Measurements from ENCODE around the gene TMEM209. TPM values are rescaled to one million over a fixed set of nuclear protein-coding genes. Genes with fewer than 3 reads are reported as not detected.

Gene TMEM209
- total RNA-seq, 1 donor from 2014 or later: 11.8 TPM

DNA sequence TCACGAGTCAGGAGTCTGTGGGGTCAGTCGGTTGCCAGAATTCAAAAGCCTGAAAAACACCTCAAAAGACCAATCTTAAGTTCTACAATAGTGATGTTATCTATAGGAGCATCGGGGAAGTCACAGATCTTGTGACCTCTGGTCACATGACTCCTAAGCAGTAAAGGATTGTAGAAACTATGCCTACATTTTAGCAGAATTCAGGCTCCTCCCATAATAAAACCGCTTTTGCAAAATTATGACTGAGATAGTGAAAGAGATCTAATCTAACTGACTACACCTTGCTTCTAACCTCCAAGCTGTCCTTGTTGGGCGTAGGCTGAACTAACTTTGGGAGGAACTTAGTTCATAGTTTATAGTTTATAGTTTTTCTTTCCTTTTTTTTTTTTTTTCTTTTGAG is 19.0 kb upstream of the TMEM209 start:
- TF ChIP-seq, protein P1, sequence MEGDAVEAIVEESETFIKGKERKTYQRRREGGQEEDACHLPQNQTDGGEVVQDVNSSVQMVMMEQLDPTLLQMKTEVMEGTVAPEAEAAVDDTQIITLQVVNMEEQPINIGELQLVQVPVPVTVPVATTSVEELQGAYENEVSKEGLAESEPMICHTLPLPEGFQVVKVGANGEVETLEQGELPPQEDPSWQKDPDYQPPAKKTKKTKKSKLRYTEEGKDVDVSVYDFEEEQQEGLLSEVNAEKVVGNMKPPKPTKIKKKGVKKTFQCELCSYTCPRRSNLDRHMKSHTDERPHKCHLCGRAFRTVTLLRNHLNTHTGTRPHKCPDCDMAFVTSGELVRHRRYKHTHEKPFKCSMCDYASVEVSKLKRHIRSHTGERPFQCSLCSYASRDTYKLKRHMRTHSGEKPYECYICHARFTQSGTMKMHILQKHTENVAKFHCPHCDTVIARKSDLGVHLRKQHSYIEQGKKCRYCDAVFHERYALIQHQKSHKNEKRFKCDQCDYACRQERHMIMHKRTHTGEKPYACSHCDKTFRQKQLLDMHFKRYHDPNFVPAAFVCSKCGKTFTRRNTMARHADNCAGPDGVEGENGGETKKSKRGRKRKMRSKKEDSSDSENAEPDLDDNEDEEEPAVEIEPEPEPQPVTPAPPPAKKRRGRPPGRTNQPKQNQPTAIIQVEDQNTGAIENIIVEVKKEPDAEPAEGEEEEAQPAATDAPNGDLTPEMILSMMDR (IDR thresholded peaks at IDR 0.05; ENCODE audit: unreplicated experiment): no peak
- H3K4me1 Mint-ChIP-seq (ENCODE audit: unreplicated experiment): no peaks in the 10 kb centered on the region
- no peak overlapping the region for H3K4me3 Mint-ChIP-seq (ENCODE audit: unreplicated experiment)
- no peaks in the 10 kb centered on the region for H3K9me3 Mint-ChIP-seq (ENCODE audit: unreplicated experiment)
- H3K27me3 Mint-ChIP-seq (ENCODE audit: unreplicated experiment): no peaks in the 10 kb centered on the region
- DNase-seq (ENCODE audit: low spot score): no peak
- no peaks in the 10 kb centered on the region for H3K36me3 Mint-ChIP-seq (ENCODE audit: low read depth, unreplicated experiment)
- no peak overlapping the region for H3K27ac Mint-ChIP-seq (ENCODE audit: unreplicated experiment)

DNA sequence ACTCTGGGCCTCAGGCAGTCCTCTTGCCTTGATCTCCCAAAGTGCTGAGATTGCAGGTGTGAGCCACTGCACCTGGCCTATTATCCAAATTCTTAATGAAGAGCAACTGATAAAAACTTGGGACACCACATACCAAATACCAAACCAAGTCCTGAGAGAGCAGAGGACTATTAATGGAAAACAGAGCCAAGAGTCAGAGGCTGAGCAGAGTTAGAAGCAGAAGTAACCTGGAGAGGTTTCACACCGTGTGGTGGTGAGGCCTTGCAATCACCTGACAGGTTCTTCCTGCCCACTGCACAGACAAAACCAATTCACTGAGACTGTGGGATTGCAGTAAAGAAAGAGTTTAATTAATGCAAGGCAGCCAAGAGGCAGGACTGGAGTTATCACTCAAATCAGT is 18.4 kb upstream of the TMEM209 start:
- TF ChIP-seq, protein P1 (IDR thresholded peaks at IDR 0.05; ENCODE audit: unreplicated experiment): no peak
- Mint-ChIP-seq H3K27ac (ENCODE audit: unreplicated experiment) (no peak overlapping the region), H3K4me3 (ENCODE audit: unreplicated experiment) (no peak overlapping the region), H3K9me3 (ENCODE audit: unreplicated experiment) (no peaks in the 10 kb centered on the region), H3K4me1 (ENCODE audit: unreplicated experiment) (no peaks in the 10 kb centered on the region), H3K27me3 (ENCODE audit: unreplicated experiment) (no peaks in the 10 kb centered on the region), H3K36me3 (ENCODE audit: low read depth, unreplicated experiment) (no peaks in the 10 kb centered on the region)
- no peak for DNase-seq (ENCODE audit: low spot score)

DNA sequence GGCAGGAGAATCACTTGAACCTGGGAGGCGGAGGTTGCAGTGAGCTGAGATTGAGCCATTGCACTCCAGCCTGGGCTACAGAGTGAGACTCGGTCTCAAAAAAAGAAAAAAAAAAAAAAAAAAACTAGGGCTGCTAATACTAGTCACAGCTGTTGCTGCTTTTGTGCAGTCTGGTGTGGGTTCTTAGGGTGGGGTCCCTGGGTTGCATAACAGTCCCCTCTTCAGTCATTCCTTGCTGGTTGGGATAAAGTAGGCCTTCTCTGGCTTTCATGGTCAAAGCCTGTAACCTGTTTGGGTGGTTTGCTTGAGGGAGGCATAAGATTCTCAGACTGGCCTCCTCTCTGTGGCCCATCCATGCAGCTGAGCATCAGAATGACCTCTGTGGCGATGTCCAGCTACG is 16.5 kb upstream of the TMEM209 start:
- no peaks in the 10 kb centered on the region for H3K4me1 Mint-ChIP-seq (ENCODE audit: unreplicated experiment)
- H3K4me3 Mint-ChIP-seq (ENCODE audit: unreplicated experiment): no peak overlapping the region
- TF ChIP-seq, protein P1 (IDR thresholded peaks at IDR 0.05; ENCODE audit: unreplicated experiment): no peak
- H3K27ac Mint-ChIP-seq (ENCODE audit: unreplicated experiment): no peak overlapping the region
- H3K36me3 Mint-ChIP-seq (ENCODE audit: low read depth, unreplicated experiment): no peaks in the 10 kb centered on the region
- no peak for DNase-seq (ENCODE audit: low spot score)
- H3K27me3 Mint-ChIP-seq (ENCODE audit: unreplicated experiment): no peaks in the 10 kb centered on the region
- H3K9me3 Mint-ChIP-seq (ENCODE audit: unreplicated experiment): no peaks in the 10 kb centered on the region

DNA sequence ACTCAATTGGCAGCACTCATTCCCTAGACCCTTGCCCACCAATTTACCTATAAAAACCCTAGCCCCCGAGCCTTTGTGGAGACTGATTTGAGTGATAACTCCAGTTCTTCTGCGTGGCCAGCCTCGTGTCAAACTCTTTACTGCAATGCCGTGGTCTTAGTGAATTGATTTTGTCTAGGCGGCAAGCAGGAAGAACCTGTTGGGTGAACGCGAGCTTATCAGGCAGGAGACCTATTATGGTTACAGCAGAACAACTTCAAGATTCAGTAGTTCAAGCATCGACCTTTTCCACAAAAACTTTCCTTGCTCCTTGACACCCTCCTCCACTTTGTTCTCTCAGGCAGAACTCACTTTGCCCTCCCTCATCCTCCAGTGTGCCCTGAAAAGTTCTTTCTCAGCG is 14.7 kb upstream of the TMEM209 start:
- H3K27ac Mint-ChIP-seq (ENCODE audit: unreplicated experiment): no peak overlapping the region
- TF ChIP-seq, protein P1 (IDR thresholded peaks at IDR 0.05; ENCODE audit: unreplicated experiment): no peak

DNA sequence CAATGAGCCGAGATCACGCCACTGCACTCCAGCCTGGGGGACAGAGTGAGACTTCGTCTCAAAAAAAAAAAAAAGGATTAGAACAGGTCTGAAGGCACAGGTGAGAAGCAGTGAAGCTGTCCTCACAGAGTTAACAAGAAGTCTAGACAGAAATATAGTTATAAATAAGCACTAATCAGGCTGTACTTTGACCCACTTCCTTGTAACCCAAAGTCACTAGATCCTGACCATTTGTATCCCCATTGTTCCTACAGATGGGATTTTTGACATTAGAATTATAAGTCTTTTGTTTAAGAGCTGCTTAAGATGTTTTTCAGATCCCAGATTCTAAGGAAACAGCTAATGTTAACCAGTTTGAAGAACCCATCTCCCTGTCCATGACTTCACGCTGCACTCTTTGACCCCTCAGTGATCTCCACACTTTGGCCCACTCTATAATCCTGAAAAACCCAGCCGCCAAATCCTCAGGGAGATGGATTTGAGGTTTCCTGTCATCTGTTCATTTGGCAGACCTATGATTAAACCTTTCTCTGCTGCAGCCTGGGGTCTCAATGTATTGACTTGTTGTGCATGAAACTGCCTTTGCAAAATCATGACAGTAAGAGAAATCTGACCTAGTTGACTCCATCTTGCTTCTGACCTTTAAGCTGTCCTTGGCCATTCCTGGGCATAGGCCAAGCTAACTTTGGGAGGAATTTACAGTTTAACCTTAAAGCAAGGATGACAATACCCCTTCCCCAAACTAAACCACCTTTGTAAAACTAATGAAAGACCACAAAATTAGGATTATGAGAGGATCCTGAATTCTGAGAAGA is 13.8 kb upstream of the TMEM209 start:
- H3K27ac Mint-ChIP-seq (ENCODE audit: unreplicated experiment): no peak overlapping the region
- no peak overlapping the region for H3K4me3 Mint-ChIP-seq (ENCODE audit: unreplicated experiment)
- H3K36me3 Mint-ChIP-seq (ENCODE audit: low read depth, unreplicated experiment): no peaks in the 10 kb centered on the region
- DNase-seq (ENCODE audit: low spot score): no peak
- no peaks in the 10 kb centered on the region for H3K27me3 Mint-ChIP-seq (ENCODE audit: unreplicated experiment)
- H3K9me3 Mint-ChIP-seq (ENCODE audit: unreplicated experiment): no peaks in the 10 kb centered on the region
- TF ChIP-seq, protein P1 (IDR thresholded peaks at IDR 0.05; ENCODE audit: unreplicated experiment): no peak
- no peaks in the 10 kb centered on the region for H3K4me1 Mint-ChIP-seq (ENCODE audit: unreplicated experiment)

More for the DNA sequence above, 14.7 kb upstream of the TMEM209 start:
- no peak overlapping the region for H3K4me3 Mint-ChIP-seq (ENCODE audit: unreplicated experiment)
- H3K4me1 Mint-ChIP-seq (ENCODE audit: unreplicated experiment): no peaks in the 10 kb centered on the region
- no peaks in the 10 kb centered on the region for H3K36me3 Mint-ChIP-seq (ENCODE audit: low read depth, unreplicated experiment)
- H3K9me3 Mint-ChIP-seq (ENCODE audit: unreplicated experiment): no peaks in the 10 kb centered on the region
- no peaks in the 10 kb centered on the region for H3K27me3 Mint-ChIP-seq (ENCODE audit: unreplicated experiment)
- DNase-seq (ENCODE audit: low spot score): no peak
